ENCODE measurements around the gene MAPK14. TPM values are rescaled to one million over a fixed set of nuclear protein-coding genes. Genes with fewer than 3 reads are reported as not detected.

Gene MAPK14
- total RNA-seq, 1 donor from 2014 or later: 41.3 TPM

DNA sequence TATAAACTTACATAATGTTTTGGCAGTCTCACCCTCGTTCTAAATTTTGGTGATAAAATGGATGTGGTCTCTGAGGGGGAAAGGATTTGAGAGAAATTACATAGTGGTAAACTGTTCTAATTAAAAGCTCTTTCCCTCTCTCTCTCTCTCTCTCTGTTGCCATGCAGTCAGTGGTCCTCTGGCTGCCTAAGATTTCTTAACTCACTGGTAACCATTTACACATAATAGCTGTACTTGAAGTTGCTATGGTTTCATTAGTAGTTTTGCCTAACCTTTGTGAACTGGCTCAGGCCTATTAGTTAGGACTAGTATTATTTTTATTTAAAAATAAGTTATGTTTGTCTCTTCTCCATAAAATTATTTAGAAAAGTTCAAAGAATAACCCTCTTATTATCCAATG lies 42.0 kb downstream of the MAPK14 start:
- Mint-ChIP-seq H3K27ac (ENCODE audit: unreplicated experiment) (no peak overlapping the region), H3K9me3 (ENCODE audit: unreplicated experiment) (no peaks in the 10 kb centered on the region), H3K36me3 (ENCODE audit: low read depth, unreplicated experiment) (peaks cover 2% of the 10 kb centered on the region), H3K27me3 (ENCODE audit: low read depth, unreplicated experiment) (no peaks in the 10 kb centered on the region), H3K4me1 (ENCODE audit: low read depth, unreplicated experiment) (peaks cover 28% of the 10 kb centered on the region), H3K4me3 (ENCODE audit: unreplicated experiment) (no peak overlapping the region)
- H3K4me3 ChIP-seq (ENCODE audit: insufficient read depth, low read depth, low read length): no peak overlapping the region
- no peaks in the 10 kb centered on the region for H3K9me3 ChIP-seq (ENCODE audit: insufficient read depth, low read depth, low read length)
- H3K27me3 ChIP-seq (ENCODE audit: insufficient read depth, low read length): no peaks in the 10 kb centered on the region
- H3K36me3 ChIP-seq (ENCODE audit: insufficient read depth, low read length): no peaks in the 10 kb centered on the region
- H3K9ac ChIP-seq (ENCODE audit: low read length): no peak overlapping the region
- TF ChIP-seq, protein P1, sequence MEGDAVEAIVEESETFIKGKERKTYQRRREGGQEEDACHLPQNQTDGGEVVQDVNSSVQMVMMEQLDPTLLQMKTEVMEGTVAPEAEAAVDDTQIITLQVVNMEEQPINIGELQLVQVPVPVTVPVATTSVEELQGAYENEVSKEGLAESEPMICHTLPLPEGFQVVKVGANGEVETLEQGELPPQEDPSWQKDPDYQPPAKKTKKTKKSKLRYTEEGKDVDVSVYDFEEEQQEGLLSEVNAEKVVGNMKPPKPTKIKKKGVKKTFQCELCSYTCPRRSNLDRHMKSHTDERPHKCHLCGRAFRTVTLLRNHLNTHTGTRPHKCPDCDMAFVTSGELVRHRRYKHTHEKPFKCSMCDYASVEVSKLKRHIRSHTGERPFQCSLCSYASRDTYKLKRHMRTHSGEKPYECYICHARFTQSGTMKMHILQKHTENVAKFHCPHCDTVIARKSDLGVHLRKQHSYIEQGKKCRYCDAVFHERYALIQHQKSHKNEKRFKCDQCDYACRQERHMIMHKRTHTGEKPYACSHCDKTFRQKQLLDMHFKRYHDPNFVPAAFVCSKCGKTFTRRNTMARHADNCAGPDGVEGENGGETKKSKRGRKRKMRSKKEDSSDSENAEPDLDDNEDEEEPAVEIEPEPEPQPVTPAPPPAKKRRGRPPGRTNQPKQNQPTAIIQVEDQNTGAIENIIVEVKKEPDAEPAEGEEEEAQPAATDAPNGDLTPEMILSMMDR (IDR thresholded peaks at IDR 0.05; ENCODE audit: insufficient read depth, low read depth, low read length): no peak
- TF ChIP-seq EZH2 (IDR thresholded peaks at IDR 0.05; ENCODE audit: insufficient read depth, low read length): no peak
- H2AFZ ChIP-seq (ENCODE audit: low read depth, low read length): no peak overlapping the region
- no peak for DNase-seq (ENCODE audit: low read depth)
- H3K4me1 ChIP-seq (ENCODE audit: insufficient read depth, low read length): peaks cover 3% of the 10 kb centered on the region
- H3K27ac ChIP-seq (ENCODE audit: low read depth, low read length): no peak overlapping the region
- peaks cover 73% of the 10 kb centered on the region for H3K79me2 ChIP-seq (ENCODE audit: insufficient read depth, low read length)
- H4K20me1 ChIP-seq (ENCODE audit: insufficient read depth, low read length): peaks cover 78% of the 10 kb centered on the region
- no peak overlapping the region for H3K4me2 ChIP-seq (ENCODE audit: low read length)
- no peak for FAIRE-seq

DNA sequence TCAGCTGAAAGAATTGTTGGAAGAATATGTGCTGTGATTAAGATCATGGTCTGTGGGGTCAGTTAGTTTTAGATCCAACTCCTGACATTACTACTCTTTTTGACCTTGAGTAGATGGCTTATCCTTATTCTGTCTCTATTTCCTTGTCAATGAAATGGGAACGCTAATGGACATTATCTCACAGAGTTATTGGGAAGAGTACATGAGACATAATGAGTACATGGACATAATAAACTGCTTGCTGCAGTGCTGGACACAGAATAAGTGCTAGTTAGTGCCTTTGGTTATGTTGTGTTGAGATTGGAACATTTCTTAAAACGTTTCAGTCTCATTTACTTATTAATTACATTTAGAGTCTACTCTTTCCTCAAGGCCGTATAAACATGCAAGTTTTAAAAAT lies 42.6 kb downstream of the MAPK14 start:
- Mint-ChIP-seq H3K27me3 (ENCODE audit: low read depth, unreplicated experiment) (no peaks in the 10 kb centered on the region), H3K4me1 (ENCODE audit: low read depth, unreplicated experiment) (peaks cover 21% of the 10 kb centered on the region), H3K27ac (ENCODE audit: unreplicated experiment) (no peak overlapping the region), H3K36me3 (ENCODE audit: low read depth, unreplicated experiment) (peaks cover 4% of the 10 kb centered on the region), H3K4me3 (ENCODE audit: unreplicated experiment) (no peak overlapping the region), H3K9me3 (ENCODE audit: unreplicated experiment) (no peaks in the 10 kb centered on the region)
- no peaks in the 10 kb centered on the region for H3K27me3 ChIP-seq (ENCODE audit: insufficient read depth, low read length)
- peaks cover 71% of the 10 kb centered on the region for H4K20me1 ChIP-seq (ENCODE audit: insufficient read depth, low read length)
- H3K4me3 ChIP-seq (ENCODE audit: insufficient read depth, low read depth, low read length): no peak overlapping the region
- peaks cover under 1% of the 10 kb centered on the region for H3K4me1 ChIP-seq (ENCODE audit: insufficient read depth, low read length)
- no peaks in the 10 kb centered on the region for H3K36me3 ChIP-seq (ENCODE audit: insufficient read depth, low read length)
- no peak for TF ChIP-seq EZH2 (IDR thresholded peaks at IDR 0.05; ENCODE audit: insufficient read depth, low read length)
- TF ChIP-seq, protein P1 (IDR thresholded peaks at IDR 0.05; ENCODE audit: insufficient read depth, low read depth, low read length): no peak
- DNase-seq (ENCODE audit: low read depth): no peak
- H2AFZ ChIP-seq (ENCODE audit: low read depth, low read length): no peak overlapping the region
- no peak overlapping the region for H3K9ac ChIP-seq (ENCODE audit: low read length)
- H3K79me2 ChIP-seq (ENCODE audit: insufficient read depth, low read length): peaks cover 66% of the 10 kb centered on the region
- no peak for FAIRE-seq
- H3K9me3 ChIP-seq (ENCODE audit: insufficient read depth, low read depth, low read length): no peaks in the 10 kb centered on the region
- no peak overlapping the region for H3K4me2 ChIP-seq (ENCODE audit: low read length)
- H3K27ac ChIP-seq (ENCODE audit: low read depth, low read length): no peak overlapping the region

- FAIRE-seq: no peak
- H3K79me2 ChIP-seq (ENCODE audit: insufficient read depth, low read length): peaks cover 57% of the 10 kb centered on the region
- H4K20me1 ChIP-seq (ENCODE audit: insufficient read depth, low read length): peaks cover 66% of the 10 kb centered on the region
Observed at GRCh38 chr6:36071281-36071680, 43.7 kb downstream of the MAPK14 start.

More at GRCh38 chr6:36071281-36071680, 43.7 kb downstream of the MAPK14 start:
- Histone ChIP-seq H3K4me3 (ENCODE audit: insufficient read depth, low read depth, low read length) (no peak overlapping the region), H3K4me2 (ENCODE audit: low read length) (no peak overlapping the region), H3K27ac (ENCODE audit: low read depth, low read length) (no peak overlapping the region), H3K36me3 (ENCODE audit: insufficient read depth, low read length) (no peaks in the 10 kb centered on the region), H3K9me3 (ENCODE audit: insufficient read depth, low read depth, low read length) (no peaks in the 10 kb centered on the region), H3K4me1 (ENCODE audit: insufficient read depth, low read length) (no peaks in the 10 kb centered on the region), H2AFZ (ENCODE audit: low read depth, low read length) (no peak overlapping the region), H3K27me3 (ENCODE audit: insufficient read depth, low read length) (no peaks in the 10 kb centered on the region), H3K9ac (ENCODE audit: low read length) (no peak overlapping the region)
- no peaks in the 10 kb centered on the region for H3K27me3 Mint-ChIP-seq (ENCODE audit: low read depth, unreplicated experiment)
- H3K4me3 Mint-ChIP-seq (ENCODE audit: unreplicated experiment): no peak overlapping the region
- DNase-seq (ENCODE audit: low read depth): no peak
- H3K9me3 Mint-ChIP-seq (ENCODE audit: unreplicated experiment): no peaks in the 10 kb centered on the region
- TF ChIP-seq EZH2 (IDR thresholded peaks at IDR 0.05; ENCODE audit: insufficient read depth, low read length): no peak
- TF ChIP-seq, protein P1 (IDR thresholded peaks at IDR 0.05; ENCODE audit: insufficient read depth, low read depth, low read length): no peak
- no peak overlapping the region for H3K27ac Mint-ChIP-seq (ENCODE audit: unreplicated experiment)
- peaks cover 8% of the 10 kb centered on the region for H3K36me3 Mint-ChIP-seq (ENCODE audit: low read depth, unreplicated experiment)
- H3K4me1 Mint-ChIP-seq (ENCODE audit: low read depth, unreplicated experiment): peaks cover 12% of the 10 kb centered on the region
